HG03066 (cell line): ENCODE results near the gene PRKAA2.
A peak's percentile ranks its signal among the peaks of the same experiment; 100 is the strongest.

Experiments used
- ATAC-seq: cut with Tn5 transposase; IDR thresholded peaks from one replicate; pipeline ENCODE4 v1.9.1; 2021; ENCODE audit warnings: low read depth; ENCODE audit not compliant: unreplicated experiment

Gene PRKAA2

GRCh38 chr1:56654126-56654923, 9.2 kb downstream of the PRKAA2 start:
- no peak for ATAC-seq

- no peak for ATAC-seq
Measured at GRCh38 chr1:56655991-56656613, 11.0 kb downstream of the PRKAA2 start.

- no peak for ATAC-seq
Measured at GRCh38 chr1:56658254-56658653, 13.1 kb downstream of the PRKAA2 start.

GRCh38 chr1:56660293-56660692, 15.2 kb downstream of the PRKAA2 start:
- ATAC-seq = no peak

GRCh38 chr1:56663846-56664245, 18.7 kb downstream of the PRKAA2 start:
- no peak for ATAC-seq

- ATAC-seq = no peak
Measured at GRCh38 chr1:56665384-56665783, 20.3 kb downstream of the PRKAA2 start.

GRCh38 chr1:56666112-56666608, 21.0 kb downstream of the PRKAA2 start:
- ATAC-seq = no peak

GRCh38 chr1:56670350-56670749, 25.2 kb downstream of the PRKAA2 start:
- ATAC-seq = no peak

- ATAC-seq = no peak
Measured at GRCh38 chr1:56671085-56671484, 26.0 kb downstream of the PRKAA2 start.

- no peak for ATAC-seq
Measured at GRCh38 chr1:56671542-56671941, 26.4 kb downstream of the PRKAA2 start.

- ATAC-seq = no peak
Measured at GRCh38 chr1:56672579-56672978, 27.5 kb downstream of the PRKAA2 start.

- no peak for ATAC-seq
Measured at GRCh38 chr1:56675763-56676162, 30.6 kb downstream of the PRKAA2 start.

- ATAC-seq = no peak
Measured at GRCh38 chr1:56676571-56677035, 31.5 kb downstream of the PRKAA2 start.

- ATAC-seq = no peak
Measured at GRCh38 chr1:56683569-56683968, 38.5 kb downstream of the PRKAA2 start.

GRCh38 chr1:56686169-56686568, 41.1 kb downstream of the PRKAA2 start:
- ATAC-seq = no peak

- ATAC-seq = no peak
Measured at GRCh38 chr1:56688522-56689026, 43.5 kb downstream of the PRKAA2 start.

- ATAC-seq = no peak
Measured at GRCh38 chr1:56696663-56697062, 51.5 kb downstream of the PRKAA2 start.

- no peak for ATAC-seq
Measured at GRCh38 chr1:56703747-56704146, 58.6 kb downstream of the PRKAA2 start.

- no peak for ATAC-seq
Measured at GRCh38 chr1:56707379-56707778, 62.3 kb downstream of the PRKAA2 start.

GRCh38 chr1:56709269-56709880, 64.3 kb downstream of the PRKAA2 start:
- ATAC-seq = peak; percentile 75

- no peak for ATAC-seq
Measured at GRCh38 chr1:56709995-56710394, 64.9 kb downstream of the PRKAA2 start.
